ENCODE data around the gene SIGLEC15.

The SIGLEC15 gene

GRCh38 chr18:45830917-45831316 lies 5.4 kb downstream of the SIGLEC15 start:
- TF ChIP-seq MAX (IDR thresholded peaks at IDR 0.05) (no peak), YY1 (IDR thresholded peaks at IDR 0.05; ENCODE audit: low read depth) (no peak), CEBPB (IDR thresholded peaks at IDR 0.05) (no peak), FOXM1 (IDR thresholded peaks at IDR 0.05; ENCODE audit: borderline replicate concordance, low read depth) (no peak), TCF12 (IDR thresholded peaks at IDR 0.05; ENCODE audit: low read depth) (no peak), TAF1 (IDR thresholded peaks at IDR 0.05; ENCODE audit: low read depth) (no peak), EP300 (IDR thresholded peaks at IDR 0.05; ENCODE audit: borderline replicate concordance) (no peak), EGR1 (IDR thresholded peaks at IDR 0.05) (no peak), NFIC (IDR thresholded peaks at IDR 0.05) (no peak), CREB1 (IDR thresholded peaks at IDR 0.05; ENCODE audit: low read depth) (no peak), RAD21 (IDR thresholded peaks at IDR 0.05; ENCODE audit: low read depth) (no peak), TEAD4 (IDR thresholded peaks at IDR 0.05) (no peak), ZBTB7A (IDR thresholded peaks at IDR 0.05; ENCODE audit: low read depth) (no peak), REST (IDR thresholded peaks at IDR 0.05; ENCODE audit: low read depth) (no peak), USF1 (IDR thresholded peaks at IDR 0.05) (no peak)

GRCh38 chr18:45833846-45834245 lies 8.4 kb downstream of the SIGLEC15 start:
- TF ChIP-seq TCF12 (IDR thresholded peaks at IDR 0.05; ENCODE audit: low read depth), result no peak

GRCh38 chr18:45834306-45834705 lies 8.8 kb downstream of the SIGLEC15 start:
- TF ChIP-seq NFIC (IDR thresholded peaks at IDR 0.05), result no peak
- no peak for TF ChIP-seq CREB1 (IDR thresholded peaks at IDR 0.05; ENCODE audit: low read depth)
- TF ChIP-seq EP300 (IDR thresholded peaks at IDR 0.05; ENCODE audit: borderline replicate concordance), result no peak
- TF ChIP-seq REST (IDR thresholded peaks at IDR 0.05; ENCODE audit: low read depth), result no peak
- TF ChIP-seq RAD21 (IDR thresholded peaks at IDR 0.05; ENCODE audit: low read depth), result no peak
- TF ChIP-seq CEBPB (IDR thresholded peaks at IDR 0.05), result no peak
- no peak for TF ChIP-seq TEAD4 (IDR thresholded peaks at IDR 0.05)
- TF ChIP-seq MAX (IDR thresholded peaks at IDR 0.05), result no peak
- TF ChIP-seq EGR1 (IDR thresholded peaks at IDR 0.05), result no peak
- TF ChIP-seq USF1 (IDR thresholded peaks at IDR 0.05), result no peak

- TF ChIP-seq RAD21 (IDR thresholded peaks at IDR 0.05; ENCODE audit: low read depth) (no peak), ZBTB7A (IDR thresholded peaks at IDR 0.05; ENCODE audit: low read depth) (no peak), EGR1 (IDR thresholded peaks at IDR 0.05) (no peak), CEBPB (IDR thresholded peaks at IDR 0.05) (no peak), CREB1 (IDR thresholded peaks at IDR 0.05; ENCODE audit: low read depth) (no peak), EP300 (IDR thresholded peaks at IDR 0.05; ENCODE audit: borderline replicate concordance) (no peak), FOXM1 (IDR thresholded peaks at IDR 0.05; ENCODE audit: borderline replicate concordance, low read depth) (no peak), TEAD4 (IDR thresholded peaks at IDR 0.05) (no peak), YY1 (IDR thresholded peaks at IDR 0.05; ENCODE audit: low read depth) (no peak), USF1 (IDR thresholded peaks at IDR 0.05) (no peak), REST (IDR thresholded peaks at IDR 0.05; ENCODE audit: low read depth) (no peak), NFIC (IDR thresholded peaks at IDR 0.05) (no peak), TCF12 (IDR thresholded peaks at IDR 0.05; ENCODE audit: low read depth) (no peak), MAX (IDR thresholded peaks at IDR 0.05) (no peak), TAF1 (IDR thresholded peaks at IDR 0.05; ENCODE audit: low read depth) (no peak)
These were observed 9.7 kb downstream of the SIGLEC15 start for GRCh38 chr18:45835057-45835636.
